GM18520 (cell line): ENCODE data around the gene KLHL40.

ENCODE experiments used
- ATAC-seq: cut with Tn5 transposase; IDR thresholded peaks from one replicate; pipeline ENCODE4 v1.9.1; 2021; ENCODE audit not compliant: unreplicated experiment

Gene KLHL40

GRCh38 chr3:42702066-42702951 is 17.0 kb downstream of the KLHL40 start, which contains the start of gene HHATL:
Gene HHATL (minus strand): TSS chr3:42702798. CDS start chr3:42700826, 1,972 bp downstream.
- ATAC-seq = no peak

DNA sequence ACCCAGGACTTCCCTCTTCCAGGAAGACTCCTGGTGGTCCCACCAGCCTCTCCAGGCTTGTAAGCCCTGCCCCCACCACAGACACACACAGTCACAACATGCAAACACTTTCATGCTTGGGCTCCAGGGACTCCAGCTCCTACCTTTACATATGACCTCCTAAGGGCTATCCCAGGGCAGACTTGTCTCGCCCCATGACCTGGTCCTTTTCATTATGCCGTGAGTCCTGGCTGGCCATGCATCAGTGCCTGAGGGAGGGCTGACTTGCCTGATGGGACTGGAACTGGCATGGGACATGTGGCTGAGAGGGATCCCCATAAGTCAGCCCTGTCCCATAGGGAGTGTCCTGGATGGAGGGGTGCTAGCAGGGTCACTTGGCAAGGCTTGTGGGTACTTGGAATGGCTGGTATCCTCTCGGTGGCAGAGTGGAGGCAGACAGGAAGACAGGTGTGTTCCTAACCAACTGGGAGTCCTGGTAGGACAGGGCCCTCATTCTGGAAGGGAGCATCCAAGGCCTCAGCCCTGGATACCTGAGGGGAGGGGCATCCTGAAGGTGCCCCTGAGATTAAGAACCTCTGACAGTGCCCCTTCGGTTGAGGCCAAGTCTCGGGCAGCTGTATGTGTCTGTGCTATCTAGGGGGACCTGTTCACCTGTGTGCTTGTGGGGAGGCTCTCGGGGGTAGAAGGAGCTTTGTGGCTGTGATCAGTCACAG is 17.8 kb downstream of the KLHL40 start:
- ATAC-seq = no peak

DNA sequence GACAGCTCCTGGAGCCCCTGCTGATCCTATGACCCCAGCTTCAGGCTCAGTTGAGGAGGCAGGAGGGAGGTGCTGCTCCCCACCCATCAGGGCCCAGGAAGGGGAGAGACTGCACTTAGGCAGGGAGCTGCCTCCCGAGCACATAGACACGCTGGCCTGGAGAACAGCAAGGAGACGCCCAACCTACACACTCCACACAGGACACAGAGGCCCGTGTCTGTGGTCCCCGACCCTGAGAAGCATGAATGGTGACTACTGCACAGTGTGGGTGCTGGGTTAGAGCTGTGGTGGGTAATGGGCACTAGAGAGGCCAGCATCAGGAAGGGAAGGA is 18.3 kb downstream of the KLHL40 start:
- no peak for ATAC-seq

- no peak for ATAC-seq
These were observed 19.0 kb downstream of the KLHL40 start for GRCh38 chr3:42704136-42704841.

- no peak for ATAC-seq
These were observed 19.9 kb downstream of the KLHL40 start for GRCh38 chr3:42705058-42705767.

- no peak for ATAC-seq
These were observed 20.7 kb downstream of the KLHL40 start for GRCh38 chr3:42705962-42706585.

- no peak for ATAC-seq
These were observed 21.6 kb downstream of the KLHL40 start for GRCh38 chr3:42706721-42707619.

DNA sequence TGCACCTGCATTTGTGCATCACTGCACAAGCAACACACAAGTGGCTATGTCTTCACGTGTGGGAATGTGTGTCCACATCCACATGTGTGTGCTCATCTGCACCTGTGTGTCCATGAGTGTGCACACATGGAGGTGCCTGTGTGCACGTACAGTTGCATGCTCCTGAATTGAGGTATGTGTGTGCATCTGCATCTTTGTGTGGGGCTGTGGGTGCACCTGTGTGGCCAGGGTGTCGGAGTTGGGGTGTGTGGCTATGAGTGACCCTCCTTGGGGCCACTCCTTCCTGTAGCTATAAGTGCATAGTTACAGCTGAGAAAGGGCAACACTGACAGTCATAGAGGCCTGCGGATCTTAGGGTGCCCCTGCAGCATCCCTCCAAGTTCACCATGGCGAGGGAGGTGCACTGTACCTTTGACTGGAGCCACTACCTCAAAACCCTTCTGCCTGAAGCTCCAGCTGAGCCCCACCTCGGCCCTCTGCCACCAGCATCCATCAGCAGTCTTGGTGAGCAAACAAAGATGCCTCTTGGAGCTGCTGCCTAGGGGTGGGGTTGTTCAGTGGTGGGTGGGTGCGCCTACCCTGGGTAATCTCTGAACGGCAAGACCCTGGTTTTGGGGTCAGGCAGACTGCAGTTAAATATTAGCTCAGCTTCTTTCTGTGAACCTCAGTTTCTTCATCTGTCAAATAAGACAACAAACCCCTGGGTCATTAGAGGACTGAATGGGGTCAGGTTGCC is 22.5 kb downstream of the KLHL40 start:
- no peak for ATAC-seq

DNA sequence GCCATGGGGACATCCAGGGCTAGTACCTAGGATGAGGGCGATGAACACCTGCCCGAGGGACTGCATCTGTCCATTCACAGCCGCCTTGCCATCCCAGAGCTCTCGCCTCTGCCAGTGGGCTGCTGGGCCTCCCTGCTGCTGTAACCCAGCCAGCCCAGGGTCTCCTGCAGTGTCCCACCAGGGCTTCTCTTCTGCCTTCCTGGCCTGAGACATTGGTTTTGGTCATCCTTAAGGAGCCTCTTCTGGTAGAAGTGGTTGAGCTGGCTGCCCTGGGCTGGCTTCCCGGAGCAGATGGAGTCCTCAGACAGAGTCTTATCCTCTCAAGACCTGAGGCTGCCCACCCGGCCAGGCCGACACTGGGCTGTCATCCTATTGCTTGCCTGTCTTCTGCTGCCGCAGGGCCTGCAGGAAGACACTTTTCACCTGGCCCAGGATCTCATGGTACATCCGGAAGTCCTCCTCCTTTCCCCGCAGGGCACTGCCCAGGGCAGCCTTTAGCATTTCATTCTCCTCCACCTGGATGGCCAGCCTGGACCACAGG is 23.3 kb downstream of the KLHL40 start:
- ATAC-seq = no peak

DNA sequence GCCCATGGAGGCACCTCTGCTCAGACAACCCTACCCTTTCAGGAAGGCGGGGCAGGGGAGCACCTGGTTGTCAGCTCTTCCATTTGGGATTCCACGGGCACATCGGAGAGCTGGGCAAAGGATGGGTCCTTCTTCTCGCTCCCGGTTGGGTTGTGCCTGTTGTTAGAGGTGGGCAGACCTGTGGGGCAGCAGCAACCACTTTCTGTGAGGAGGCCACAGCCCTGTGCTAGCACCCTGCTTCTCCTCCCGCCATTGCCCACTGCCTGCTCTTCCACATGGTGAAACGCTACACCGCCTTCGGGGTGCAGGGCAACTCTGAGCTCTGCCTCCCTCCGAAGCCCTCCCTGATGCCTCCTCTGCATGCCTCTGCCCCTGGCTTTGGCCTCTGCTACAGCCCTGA is 24.3 kb downstream of the KLHL40 start:
- no peak for ATAC-seq

DNA sequence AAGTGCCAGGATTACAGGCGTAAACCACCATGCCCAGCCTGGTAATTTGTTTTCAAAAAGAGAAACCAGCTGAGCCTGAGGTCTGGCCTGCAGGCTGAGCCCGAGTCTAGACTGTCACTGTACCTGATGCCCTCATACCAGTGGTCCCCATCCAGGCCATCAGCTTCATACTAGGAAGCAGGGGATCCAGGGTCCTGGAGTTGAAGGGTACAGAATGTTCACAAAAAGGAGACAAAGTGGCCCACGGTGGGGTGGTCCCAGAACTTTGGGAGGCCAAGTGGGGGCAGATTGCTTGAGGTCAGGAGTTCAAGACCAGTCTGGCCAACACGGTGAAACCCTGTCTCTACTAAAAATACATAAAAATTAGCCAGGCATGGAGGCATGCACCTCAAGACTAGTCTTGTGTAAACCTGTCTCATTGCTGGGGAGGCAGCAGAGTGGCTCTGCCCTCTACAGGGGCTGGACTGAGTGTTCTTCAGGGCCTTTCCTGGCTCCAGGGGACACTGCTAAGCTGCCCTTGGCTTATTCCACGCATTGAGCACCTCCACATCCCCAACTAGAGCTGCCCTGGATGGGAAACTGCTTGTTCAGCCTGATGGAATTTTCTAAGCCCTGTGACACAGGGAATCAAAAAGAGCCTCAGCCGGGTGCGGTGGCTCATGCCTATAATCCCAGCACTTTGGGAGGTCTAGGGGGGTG is 25.1 kb downstream of the KLHL40 start:
- ATAC-seq = no peak

DNA sequence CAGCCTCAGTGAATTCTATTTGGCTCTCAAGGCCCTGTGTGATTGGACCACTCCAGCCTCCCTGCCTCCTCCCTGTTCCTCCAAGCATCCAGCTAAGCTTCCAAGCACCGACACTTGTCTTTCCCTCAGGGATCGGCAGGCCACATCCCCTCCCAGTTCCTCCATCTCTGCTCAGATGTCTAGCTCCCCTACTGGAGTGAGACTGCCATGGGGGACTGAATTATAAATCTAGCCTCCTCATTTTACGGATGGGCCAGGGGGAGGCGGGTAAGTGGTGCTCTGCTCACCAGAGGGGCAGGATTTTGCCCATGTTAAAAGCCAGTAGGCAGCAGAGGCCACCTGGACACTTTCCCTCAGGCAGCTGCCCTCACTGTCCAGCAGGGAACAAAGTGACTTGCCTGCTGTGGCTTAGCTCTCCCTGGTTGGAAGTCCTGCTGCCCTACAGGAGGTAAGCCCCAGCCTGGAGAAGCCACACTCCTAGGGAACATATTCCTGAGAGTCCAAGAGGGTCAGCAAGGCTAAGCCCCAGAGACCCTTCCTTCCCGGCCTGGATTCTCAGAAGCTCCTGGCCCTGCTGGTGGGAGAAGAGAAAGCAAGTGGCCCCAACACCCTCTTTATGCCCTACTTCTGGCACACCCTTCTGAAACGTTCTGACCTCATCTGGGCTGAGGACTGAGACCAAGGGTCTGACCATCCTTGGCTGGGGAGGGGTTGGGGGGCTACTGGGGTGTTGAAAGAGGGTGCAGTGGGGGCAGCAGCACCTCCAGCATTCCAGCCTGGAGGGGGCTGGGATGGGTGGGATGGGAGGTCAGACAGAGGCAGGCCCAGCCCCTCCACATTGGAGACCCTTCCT is 26.4 kb downstream of the KLHL40 start:
- no peak for ATAC-seq

DNA sequence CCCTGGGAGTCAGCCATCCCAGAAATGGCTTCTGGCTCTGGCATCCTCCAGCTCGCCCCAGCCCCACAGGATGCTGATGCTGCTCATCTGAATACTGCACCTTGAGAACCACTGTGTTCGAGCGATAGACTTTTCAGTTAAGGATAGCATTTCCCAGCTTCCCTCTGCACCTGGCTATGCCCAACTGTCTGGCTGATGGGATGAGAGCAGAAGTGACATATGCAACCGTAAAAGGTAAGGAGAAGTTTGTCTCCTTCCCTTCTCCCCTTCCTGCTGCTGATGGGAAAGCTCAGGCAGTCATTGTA is 27.0 kb downstream of the KLHL40 start:
- no peak for ATAC-seq

- ATAC-seq = no peak
These were observed 27.5 kb downstream of the KLHL40 start for GRCh38 chr3:42712688-42713372.

DNA sequence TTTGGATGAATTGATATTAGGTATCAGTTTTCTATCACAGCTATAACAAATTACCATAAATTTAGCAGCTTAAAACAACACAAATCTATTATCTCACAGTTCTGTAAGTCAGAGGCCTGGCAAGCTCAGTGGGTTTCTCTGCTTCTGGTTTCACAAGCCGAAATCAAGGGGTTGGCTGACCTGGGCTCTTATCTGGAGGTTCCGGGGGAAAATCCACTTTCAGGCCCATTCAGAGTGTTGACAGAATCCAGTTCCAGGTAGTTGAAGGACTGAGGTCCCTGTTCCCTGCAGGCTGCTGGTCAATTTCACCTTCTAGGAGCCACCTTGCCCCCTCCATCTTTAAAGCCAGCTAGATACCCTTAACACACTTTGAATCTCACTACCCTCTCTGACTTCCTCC is 28.4 kb downstream of the KLHL40 start:
- no peak for ATAC-seq

DNA sequence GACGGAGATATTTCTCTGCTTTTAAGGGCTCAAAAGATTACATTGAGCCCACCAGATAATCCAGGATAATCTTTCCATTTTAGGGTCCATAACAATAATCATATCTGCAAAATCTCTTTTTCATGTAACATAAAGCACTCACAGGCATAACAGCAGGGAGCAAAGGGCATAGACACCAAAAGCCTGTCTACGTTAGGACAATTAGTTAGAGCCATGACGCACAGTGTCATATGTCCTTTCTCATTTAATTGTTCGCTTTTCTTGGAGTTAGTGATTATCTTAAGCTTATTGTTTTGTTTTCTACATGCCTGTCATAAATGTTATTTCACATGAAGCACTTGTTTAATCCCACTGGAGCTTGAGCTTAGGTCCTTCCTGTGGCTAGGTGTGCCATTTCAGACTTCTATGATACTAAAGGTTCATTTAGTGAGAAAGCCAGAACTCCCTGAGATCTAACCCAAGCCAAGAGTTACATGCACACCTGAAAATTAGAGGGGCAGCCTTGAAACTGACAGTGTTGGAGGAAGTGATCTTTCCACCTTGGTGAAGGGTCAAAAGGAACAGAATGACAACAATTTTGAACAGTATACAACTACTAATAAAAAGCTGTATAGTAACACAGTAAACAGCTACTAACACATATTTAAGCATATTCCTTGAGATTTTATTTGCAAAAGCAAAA is 29.0 kb downstream of the KLHL40 start:
- no peak for ATAC-seq
